Measurements from ENCODE around the gene AOPEP. TPM values are rescaled to one million over a fixed set of nuclear protein-coding genes. Genes with fewer than 3 reads are reported as not detected.

Gene AOPEP
- total RNA-seq, 5 donors from 2014 or later (not counting 1 experiment from before 2014, with no cell fraction given) = 10.4 to 14.8 (median 11.3) TPM

GRCh38 chr9:94807556-94807955, 81.1 kb downstream of the AOPEP start:
- Histone ChIP-seq H3K4me1 (ENCODE audit: control insufficient read depth in 1 of 2, extremely low read depth in 1 of 2, insufficient read depth in 2 of 2, low read length in 2 of 2) (no peaks in the 10 kb centered on the region), H3K27ac (ENCODE audit: low read length) (no peak overlapping the region), H3K36me3 (ENCODE audit: control insufficient read depth in 2 of 2, extremely low read depth in 1 of 2, insufficient read depth in 1 of 2, low read length in 1 of 2) (peaks cover 3 to 8% of the 10 kb centered on the region in 2 donors), H3K27me3 (replicated peaks in 1 of 2; ENCODE audit: control insufficient read depth in 2 of 2, extremely low read depth in 1 of 2, insufficient read depth in 2 of 2, low read length in 1 of 2) (no peaks in the 10 kb centered on the region), H3K4me3 (ENCODE audit: control insufficient read depth in 1 of 2, extremely low read depth in 1 of 2, low read length in 1 of 2) (no peak overlapping the region), H3K9me3 (no peaks in the 10 kb centered on the region)
- WGBS (ENCODE audit: insufficient coverage) = 100% methylated on average over 2 of the region's 3 CpGs
- no peak for ATAC-seq (replicated peaks in 1 of 4)
- no peaks in the 10 kb centered on the region for H3K27me3 Mint-ChIP-seq
- ChIA-PET POLR2A (interaction anchor here in 1 of 2 donors (0.6 kb wide), 1 partner anchor 372 kb away, joined by 7 read pairs; no protein-coding TSS in a partner anchor), CTCF (interaction anchor here (0.5 to 1.0 kb wide), 2 partner anchors 19 to 323 kb away, joined by 3 read pairs; no protein-coding TSS in a partner anchor)
- peaks cover 6 to 8% (median 6%) of the 10 kb centered on the region in 3 donors for H3K4me1 Mint-ChIP-seq
- H3K4me3 Mint-ChIP-seq = no peak overlapping the region
- peaks cover 40% of the 10 kb centered on the region for H3K36me3 Mint-ChIP-seq
- DNase-seq = no peak
- H3K9me3 Mint-ChIP-seq = no peaks in the 10 kb centered on the region
- H3K27ac Mint-ChIP-seq = no peak overlapping the region

- Mint-ChIP-seq H3K4me1 (peaks cover 0 to 6% (median 2%) of the 10 kb centered on the region in 3 donors), H3K27me3 (no peaks in the 10 kb centered on the region), H3K27ac (no peak overlapping the region), H3K4me3 (no peak overlapping the region), H3K9me3 (no peaks in the 10 kb centered on the region), H3K36me3 (peaks cover 37% of the 10 kb centered on the region)
- Histone ChIP-seq H3K4me1 (ENCODE audit: control insufficient read depth in 1 of 2, extremely low read depth in 1 of 2, insufficient read depth in 2 of 2, low read length in 2 of 2) (no peaks in the 10 kb centered on the region), H3K36me3 (ENCODE audit: control insufficient read depth in 2 of 2, extremely low read depth in 1 of 2, insufficient read depth in 1 of 2, low read length in 1 of 2) (peaks cover 3 to 8% of the 10 kb centered on the region in 2 donors), H3K9me3 (no peaks in the 10 kb centered on the region), H3K4me3 (ENCODE audit: control insufficient read depth in 1 of 2, extremely low read depth in 1 of 2, low read length in 1 of 2) (no peak overlapping the region), H3K27me3 (replicated peaks in 1 of 2; ENCODE audit: control insufficient read depth in 2 of 2, extremely low read depth in 1 of 2, insufficient read depth in 2 of 2, low read length in 1 of 2) (no peaks in the 10 kb centered on the region), H3K27ac (ENCODE audit: low read length) (no peak overlapping the region)
- DNase-seq (no peak), ATAC-seq (replicated peaks in 1 of 4) (no peak)
- WGBS (ENCODE audit: insufficient coverage) = 100% methylated on average over 4 of the region's 6 CpGs
- ChIA-PET CTCF (no interaction called here), POLR2A (no interaction called here)
Measured at GRCh38 chr9:94808926-94809700, 82.6 kb downstream of the AOPEP start.

GRCh38 chr9:94809778-94810177, 83.3 kb downstream of the AOPEP start:
- Mint-ChIP-seq H3K27me3 (no peaks in the 10 kb centered on the region), H3K36me3 (peaks cover 36% of the 10 kb centered on the region), H3K4me3 (no peak overlapping the region), H3K9me3 (no peaks in the 10 kb centered on the region), H3K4me1 (peaks cover 0 to 6% (median 2%) of the 10 kb centered on the region in 3 donors), H3K27ac (no peak overlapping the region)
- peaks cover 3 to 8% of the 10 kb centered on the region in 2 donors for H3K36me3 ChIP-seq (ENCODE audit: control insufficient read depth in 2 of 2, extremely low read depth in 1 of 2, insufficient read depth in 1 of 2, low read length in 1 of 2)
- ChIA-PET POLR2A (no interaction called here), CTCF (no interaction called here)
- H3K27me3 ChIP-seq (replicated peaks in 1 of 2; ENCODE audit: control insufficient read depth in 2 of 2, extremely low read depth in 1 of 2, insufficient read depth in 2 of 2, low read length in 1 of 2) = no peaks in the 10 kb centered on the region
- WGBS (ENCODE audit: insufficient coverage) = 93% methylated on average over 3 of the region's 6 CpGs
- H3K4me3 ChIP-seq (ENCODE audit: control insufficient read depth in 1 of 2, extremely low read depth in 1 of 2, low read length in 1 of 2) = no peak overlapping the region
- DNase-seq (no peak), ATAC-seq (replicated peaks in 1 of 4) (no peak)
- no peak overlapping the region for H3K27ac ChIP-seq (ENCODE audit: low read length)
- H3K9me3 ChIP-seq = no peaks in the 10 kb centered on the region
- H3K4me1 ChIP-seq (ENCODE audit: control insufficient read depth in 1 of 2, extremely low read depth in 1 of 2, insufficient read depth in 2 of 2, low read length in 2 of 2) = no peaks in the 10 kb centered on the region

GRCh38 chr9:94811074-94811473, 84.6 kb downstream of the AOPEP start:
- ChIA-PET CTCF (interaction anchor here in 1 of 2 donors (0.6 kb wide), 1 partner anchor 51 kb away, joined by 3 read pairs; no protein-coding TSS in a partner anchor), POLR2A (no interaction called here)
- WGBS (ENCODE audit: insufficient coverage) = 100% methylated on average over 1 of the region's 2 CpGs
- H3K4me3 Mint-ChIP-seq = no peak overlapping the region
- H3K4me3 ChIP-seq (ENCODE audit: control insufficient read depth in 1 of 2, extremely low read depth in 1 of 2, low read length in 1 of 2) = no peak overlapping the region
- H3K27me3 Mint-ChIP-seq = no peaks in the 10 kb centered on the region
- no peaks in the 10 kb centered on the region for H3K9me3 ChIP-seq
- no peak for ATAC-seq (replicated peaks in 1 of 4)
- H3K4me1 ChIP-seq (ENCODE audit: control insufficient read depth in 1 of 2, extremely low read depth in 1 of 2, insufficient read depth in 2 of 2, low read length in 2 of 2) = no peaks in the 10 kb centered on the region
- H3K36me3 Mint-ChIP-seq = peaks cover 37% of the 10 kb centered on the region
- no peaks in the 10 kb centered on the region for H3K27me3 ChIP-seq (replicated peaks in 1 of 2; ENCODE audit: control insufficient read depth in 2 of 2, extremely low read depth in 1 of 2, insufficient read depth in 2 of 2, low read length in 1 of 2)
- no peak for DNase-seq
- peaks cover 3 to 8% of the 10 kb centered on the region in 2 donors for H3K36me3 ChIP-seq (ENCODE audit: control insufficient read depth in 2 of 2, extremely low read depth in 1 of 2, insufficient read depth in 1 of 2, low read length in 1 of 2)
- H3K4me1 Mint-ChIP-seq = peaks cover 0 to 4% (median 2%) of the 10 kb centered on the region in 3 donors
- H3K27ac Mint-ChIP-seq = no peak overlapping the region
- H3K9me3 Mint-ChIP-seq = no peaks in the 10 kb centered on the region
- H3K27ac ChIP-seq (ENCODE audit: low read length) = no peak overlapping the region

GRCh38 chr9:94812343-94812742, 85.8 kb downstream of the AOPEP start:
- ATAC-seq (replicated peaks in 1 of 4) = no peak

GRCh38 chr9:94813379-94813778, 86.9 kb downstream of the AOPEP start:
- WGBS (ENCODE audit: insufficient coverage) = 80% methylated on average over 1 of the region's 1 CpG
- Histone ChIP-seq H3K36me3 (ENCODE audit: control insufficient read depth in 2 of 2, extremely low read depth in 1 of 2, insufficient read depth in 1 of 2, low read length in 1 of 2) (peaks cover 1 to 3% of the 10 kb centered on the region in 2 donors), H3K4me3 (ENCODE audit: control insufficient read depth in 1 of 2, extremely low read depth in 1 of 2, low read length in 1 of 2) (no peak overlapping the region), H3K27me3 (replicated peaks in 1 of 2; ENCODE audit: control insufficient read depth in 2 of 2, extremely low read depth in 1 of 2, insufficient read depth in 2 of 2, low read length in 1 of 2) (no peaks in the 10 kb centered on the region), H3K27ac (ENCODE audit: low read length) (no peak overlapping the region), H3K9me3 (no peaks in the 10 kb centered on the region), H3K4me1 (ENCODE audit: control insufficient read depth in 1 of 2, extremely low read depth in 1 of 2, insufficient read depth in 2 of 2, low read length in 2 of 2) (no peaks in the 10 kb centered on the region)
- Mint-ChIP-seq H3K27ac (no peak overlapping the region), H3K27me3 (no peaks in the 10 kb centered on the region), H3K36me3 (peaks cover 42% of the 10 kb centered on the region), H3K4me3 (no peak overlapping the region), H3K9me3 (no peaks in the 10 kb centered on the region), H3K4me1 (no peaks in the 10 kb centered on the region)
- CTCF ChIA-PET = no interaction called here
- POLR2A ChIA-PET = interaction anchor here in 1 of 2 donors (0.7 kb wide), 1 partner anchor 72 kb away, joined by 3 read pairs; no protein-coding TSS in a partner anchor
- ATAC-seq (replicated peaks in 1 of 4) = no peak
- DNase-seq = no peak

More at GRCh38 chr9:94812343-94812742, 85.8 kb downstream of the AOPEP start:
- H3K9me3 ChIP-seq = no peaks in the 10 kb centered on the region
- H3K4me1 ChIP-seq (ENCODE audit: control insufficient read depth in 1 of 2, extremely low read depth in 1 of 2, insufficient read depth in 2 of 2, low read length in 2 of 2) = no peaks in the 10 kb centered on the region
- H3K4me3 Mint-ChIP-seq = no peak overlapping the region
- no peak for DNase-seq
- H3K27ac Mint-ChIP-seq = no peak overlapping the region
- no peaks in the 10 kb centered on the region for H3K4me1 Mint-ChIP-seq
- ChIA-PET CTCF (no interaction called here), POLR2A (no interaction called here)
- H3K27me3 Mint-ChIP-seq = no peaks in the 10 kb centered on the region
- peaks cover 3 to 5% of the 10 kb centered on the region in 2 donors for H3K36me3 ChIP-seq (ENCODE audit: control insufficient read depth in 2 of 2, extremely low read depth in 1 of 2, insufficient read depth in 1 of 2, low read length in 1 of 2)
- H3K27me3 ChIP-seq (replicated peaks in 1 of 2; ENCODE audit: control insufficient read depth in 2 of 2, extremely low read depth in 1 of 2, insufficient read depth in 2 of 2, low read length in 1 of 2) = no peaks in the 10 kb centered on the region
- H3K27ac ChIP-seq (ENCODE audit: low read length) = no peak overlapping the region
- H3K9me3 Mint-ChIP-seq = no peaks in the 10 kb centered on the region
- H3K4me3 ChIP-seq (ENCODE audit: control insufficient read depth in 1 of 2, extremely low read depth in 1 of 2, low read length in 1 of 2) = no peak overlapping the region
- WGBS (ENCODE audit: insufficient coverage) = 100% methylated on average over 1 of the region's 2 CpGs
- peaks cover 40% of the 10 kb centered on the region for H3K36me3 Mint-ChIP-seq

Data from T-cell (primary cell).